ENCODE data around the gene TNNI3. TPM values are rescaled to one million over a fixed set of nuclear protein-coding genes. Genes with fewer than 3 reads are reported as not detected.
A peak's percentile ranks its signal among the peaks of the same experiment; 100 is the strongest.

The TNNI3 gene
- total and polyA plus RNA-seq, 9 of the 15 experiments (the other 6 are each of a cell fraction or from before 2014, with no cell fraction given): 4.7 to 158 (median 42.0) TPM

DNA sequence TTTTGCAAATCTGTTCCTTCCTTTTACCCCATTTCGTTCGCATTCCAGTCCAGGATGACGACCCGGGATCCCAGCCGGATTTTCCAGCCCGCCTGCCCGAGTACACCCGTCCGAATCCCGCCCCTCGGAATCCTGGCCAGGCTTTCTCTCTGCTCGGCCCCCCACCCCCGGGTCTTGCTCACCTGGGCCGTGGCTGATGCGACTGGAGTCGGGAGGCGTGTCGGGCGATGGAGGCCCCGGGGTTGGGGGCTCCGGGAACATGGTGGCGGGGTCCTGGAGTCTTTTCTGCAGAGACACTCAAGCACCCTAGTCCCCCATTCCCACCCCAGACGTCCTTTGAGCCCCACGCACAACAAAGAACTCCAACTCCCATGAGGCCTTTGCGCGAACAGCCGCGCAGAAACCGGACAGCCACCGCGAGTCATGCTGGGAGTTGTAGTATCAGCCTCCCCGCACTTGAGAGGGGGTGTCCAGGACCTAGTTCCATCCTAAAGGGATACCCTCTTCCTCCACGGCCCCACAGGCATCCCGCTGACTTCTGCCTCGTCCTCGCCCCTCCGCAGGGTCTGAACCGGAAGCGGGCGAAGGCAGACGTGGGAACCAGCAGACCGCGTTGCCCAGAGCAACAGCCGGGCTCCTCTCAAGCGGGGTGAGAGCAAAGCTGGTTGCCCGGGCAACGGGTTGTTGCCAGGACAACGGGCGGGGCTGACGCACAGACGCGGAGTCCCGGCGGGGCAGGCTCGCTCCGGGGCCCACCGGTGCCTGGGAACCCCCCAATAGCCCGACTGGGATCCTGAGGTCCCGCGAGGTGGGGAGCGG lies 21.5 kb upstream of the TNNI3 start (continued):
- peak in 1 of 2 experiments; percentile 63; a peak in 3 of 4 replicates for TF ChIP-seq RCOR1 (IDR thresholded peaks at IDR 0.05; ENCODE audit: borderline replicate concordance in 1 of 2, low read depth in 2 of 2, low read length in 2 of 2)
- peak; percentile 43; the same call in 1 of the 2 replicates for TF ChIP-seq ZBTB7A (IDR thresholded peaks at IDR 0.05; ENCODE audit: borderline replicate concordance, control insufficient read depth, low read depth, low read length)
- TF ChIP-seq KLF1 (tag; IDR thresholded peaks at IDR 0.05): peak; percentile 82
- TF ChIP-seq ZNF644 (tag; IDR thresholded peaks at IDR 0.05; ENCODE audit: low read depth): peak; percentile 80
- no peak for TF ChIP-seq ATF1 (CRISPR knock-in tag; IDR thresholded peaks at IDR 0.05)
- peak; percentile 51 for TF ChIP-seq ATF1 (tag; IDR thresholded peaks at IDR 0.05)
- TF ChIP-seq RREB1 (CRISPR knock-in tag; IDR thresholded peaks at IDR 0.05): peak; percentile 72; the same call in 1 of the 2 replicates
- TF ChIP-seq, protein P1, sequence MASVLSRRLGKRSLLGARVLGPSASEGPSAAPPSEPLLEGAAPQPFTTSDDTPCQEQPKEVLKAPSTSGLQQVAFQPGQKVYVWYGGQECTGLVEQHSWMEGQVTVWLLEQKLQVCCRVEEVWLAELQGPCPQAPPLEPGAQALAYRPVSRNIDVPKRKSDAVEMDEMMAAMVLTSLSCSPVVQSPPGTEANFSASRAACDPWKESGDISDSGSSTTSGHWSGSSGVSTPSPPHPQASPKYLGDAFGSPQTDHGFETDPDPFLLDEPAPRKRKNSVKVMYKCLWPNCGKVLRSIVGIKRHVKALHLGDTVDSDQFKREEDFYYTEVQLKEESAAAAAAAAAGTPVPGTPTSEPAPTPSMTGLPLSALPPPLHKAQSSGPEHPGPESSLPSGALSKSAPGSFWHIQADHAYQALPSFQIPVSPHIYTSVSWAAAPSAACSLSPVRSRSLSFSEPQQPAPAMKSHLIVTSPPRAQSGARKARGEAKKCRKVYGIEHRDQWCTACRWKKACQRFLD (CRISPR knock-in tag; IDR thresholded peaks at IDR 0.05): peak; percentile 84
- TF ChIP-seq, protein P2, sequence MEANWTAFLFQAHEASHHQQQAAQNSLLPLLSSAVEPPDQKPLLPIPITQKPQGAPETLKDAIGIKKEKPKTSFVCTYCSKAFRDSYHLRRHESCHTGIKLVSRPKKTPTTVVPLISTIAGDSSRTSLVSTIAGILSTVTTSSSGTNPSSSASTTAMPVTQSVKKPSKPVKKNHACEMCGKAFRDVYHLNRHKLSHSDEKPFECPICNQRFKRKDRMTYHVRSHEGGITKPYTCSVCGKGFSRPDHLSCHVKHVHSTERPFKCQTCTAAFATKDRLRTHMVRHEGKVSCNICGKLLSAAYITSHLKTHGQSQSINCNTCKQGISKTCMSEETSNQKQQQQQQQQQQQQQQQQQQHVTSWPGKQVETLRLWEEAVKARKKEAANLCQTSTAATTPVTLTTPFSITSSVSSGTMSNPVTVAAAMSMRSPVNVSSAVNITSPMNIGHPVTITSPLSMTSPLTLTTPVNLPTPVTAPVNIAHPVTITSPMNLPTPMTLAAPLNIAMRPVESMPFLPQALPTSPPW (CRISPR knock-in tag; IDR thresholded peaks at IDR 0.05): peak; percentile 61
- peak; percentile 100 for TF ChIP-seq MXI1 (IDR thresholded peaks at IDR 0.05; ENCODE audit: low read depth, low read length)
- TF ChIP-seq ZNF143 (CRISPR knock-in tag; IDR thresholded peaks at IDR 0.05): peak; percentile 99
- TF ChIP-seq, protein P3, sequence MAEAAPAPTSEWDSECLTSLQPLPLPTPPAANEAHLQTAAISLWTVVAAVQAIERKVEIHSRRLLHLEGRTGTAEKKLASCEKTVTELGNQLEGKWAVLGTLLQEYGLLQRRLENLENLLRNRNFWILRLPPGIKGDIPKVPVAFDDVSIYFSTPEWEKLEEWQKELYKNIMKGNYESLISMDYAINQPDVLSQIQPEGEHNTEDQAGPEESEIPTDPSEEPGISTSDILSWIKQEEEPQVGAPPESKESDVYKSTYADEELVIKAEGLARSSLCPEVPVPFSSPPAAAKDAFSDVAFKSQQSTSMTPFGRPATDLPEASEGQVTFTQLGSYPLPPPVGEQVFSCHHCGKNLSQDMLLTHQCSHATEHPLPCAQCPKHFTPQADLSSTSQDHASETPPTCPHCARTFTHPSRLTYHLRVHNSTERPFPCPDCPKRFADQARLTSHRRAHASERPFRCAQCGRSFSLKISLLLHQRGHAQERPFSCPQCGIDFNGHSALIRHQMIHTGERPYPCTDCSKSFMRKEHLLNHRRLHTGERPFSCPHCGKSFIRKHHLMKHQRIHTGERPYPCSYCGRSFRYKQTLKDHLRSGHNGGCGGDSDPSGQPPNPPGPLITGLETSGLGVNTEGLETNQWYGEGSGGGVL (CRISPR knock-in tag; IDR thresholded peaks at IDR 0.05): no peak
- TF ChIP-seq MBD2 (IDR thresholded peaks at IDR 0.05; ENCODE audit: borderline replicate concordance, low read depth): peak; percentile 76; the same call in 1 of the 2 replicates
- TF ChIP-seq NR0B1 (IDR thresholded peaks at IDR 0.05; ENCODE audit: partially characterized antibody): no peak
